Transverse colon (tissue), 4 donors: ENCODE data around the gene VWF. TPM values are rescaled to one million over a fixed set of nuclear protein-coding genes. Genes with fewer than 3 reads are reported as not detected.

ENCODE experiments used
- DNase-seq: peaks from one replicate; pipeline ENCODE4 v3.0.0-alpha.2; 2019
- H3K27ac ChIP-seq, 4 donors: fragments of 200-600 bp; sonication (generic); 2 replicates each; pipeline ENCODE4 v1.5.1; 2016 to 2018; ENCODE audit warnings: inconsistent platforms in 4 of 4
- H3K27me3 ChIP-seq: fragments of 200-600 bp; sonication (generic); 2 replicates; pipeline ENCODE4 v1.5.1; 2017; ENCODE audit warnings: inconsistent platforms
- H3K36me3 ChIP-seq, 4 donors: fragments of 200-600 bp; sonication (generic); 2 replicates each; pipeline ENCODE4 v1.5.1; 2017 to 2019; ENCODE audit warnings: inconsistent platforms in 4 of 4
- H3K4me1 ChIP-seq, 4 donors: fragments of 200-600 bp; sonication (generic); 2 replicates each; pipeline ENCODE4 v1.5.1; 2017 to 2020; ENCODE audit warnings: inconsistent platforms in 4 of 4
- H3K4me3 ChIP-seq, 4 donors: fragments of 200-600 bp; sonication (generic); 1 replicate in 1 of 4; 2 replicates in 3 of 4; pipeline versions ENCODE4 v1.5.1 to v1.6.1; 2017 to 2019; ENCODE audit warnings: inconsistent platforms in 4 of 4
- H3K9me3 ChIP-seq, 2 donors: fragments of 200-600 bp; sonication (generic); 2 replicates each; pipeline ENCODE4 v1.5.1; 2017 to 2019; ENCODE audit warnings: inconsistent platforms in 2 of 2
- EP300 ChIP-seq: sonication (generic); formaldehyde crosslinking; IDR thresholded peaks from one replicate; pipeline ENCODE4 v1.6.1; 2017; ENCODE audit warnings: antibody characterized with exemption, low read depth
- POLR2A ChIP-seq: fragments of 450-650 bp; IDR thresholded peaks from one replicate; pipeline ENCODE4 v1.6.1; 2016; ENCODE audit warnings: antibody characterized with exemption, mild to moderate bottlenecking, moderate library complexity
- POLR2AphosphoS5 ChIP-seq, 3 donors: sonication (generic); formaldehyde crosslinking; IDR thresholded peaks; one replicate each; pipeline ENCODE4 v1.6.1; 2016; ENCODE audit warnings: antibody characterized with exemption in 3 of 3
- WGBS, 2 donors: methylation state at CpG; one replicate each; pipeline ENCODE4 v1.1.5; 2018; ENCODE audit warnings: low coverage in 1 of 2; 5-methylcytosine and 5-hydroxymethylcytosine counted together
- in situ Hi-C, 4 donors: fragments of 200-750 bp; cut with MboI; loops; one replicate each; pipeline versions ENCODE4 v1.15.0 to v1.15.1; 2017; ENCODE audit warnings: low sequenced_read_pairs in 3 of 4, low pct_ligation_motif_present in 1 of 4, low pct_unique_long_range_greater_than_20kb in 1 of 4
- intact Hi-C: fragments of 100-400 bp; cut with DNase I; formaldehyde crosslinking; loops from one replicate; pipeline ENCODE4 v1.15.1; 2023; ENCODE audit warnings: low total_unique reads
- total RNA-seq, 4 donors: library from RNA; depleted of rRNA; stranded (reverse); fragments of >200 nt; gene quantifications; one replicate each; pipeline ENCODE4 v1.1.0, GENCODE V29; 2016
- TF ChIP-seq, protein P1 (sequence below), 5 experiments: fragments of 200-600 bp in 3 of 5; fragments of 450-650 bp in 2 of 5; sonication (generic) in 3 of 5; IDR thresholded peaks; 1 replicate in 2 of 5; 2 replicates in 3 of 5; pipeline ENCODE4 v1.5.1; 2016 to 2017; ENCODE audit warnings: antibody characterized with exemption in 5 of 5, inconsistent platforms in 3 of 5, mild to moderate bottlenecking in 2 of 5, moderate library complexity in 1 of 5

The VWF gene
- total RNA-seq, 4 donors from 2014 or later, result 31.3 to 71.2 (median 51.5) TPM

DNA sequence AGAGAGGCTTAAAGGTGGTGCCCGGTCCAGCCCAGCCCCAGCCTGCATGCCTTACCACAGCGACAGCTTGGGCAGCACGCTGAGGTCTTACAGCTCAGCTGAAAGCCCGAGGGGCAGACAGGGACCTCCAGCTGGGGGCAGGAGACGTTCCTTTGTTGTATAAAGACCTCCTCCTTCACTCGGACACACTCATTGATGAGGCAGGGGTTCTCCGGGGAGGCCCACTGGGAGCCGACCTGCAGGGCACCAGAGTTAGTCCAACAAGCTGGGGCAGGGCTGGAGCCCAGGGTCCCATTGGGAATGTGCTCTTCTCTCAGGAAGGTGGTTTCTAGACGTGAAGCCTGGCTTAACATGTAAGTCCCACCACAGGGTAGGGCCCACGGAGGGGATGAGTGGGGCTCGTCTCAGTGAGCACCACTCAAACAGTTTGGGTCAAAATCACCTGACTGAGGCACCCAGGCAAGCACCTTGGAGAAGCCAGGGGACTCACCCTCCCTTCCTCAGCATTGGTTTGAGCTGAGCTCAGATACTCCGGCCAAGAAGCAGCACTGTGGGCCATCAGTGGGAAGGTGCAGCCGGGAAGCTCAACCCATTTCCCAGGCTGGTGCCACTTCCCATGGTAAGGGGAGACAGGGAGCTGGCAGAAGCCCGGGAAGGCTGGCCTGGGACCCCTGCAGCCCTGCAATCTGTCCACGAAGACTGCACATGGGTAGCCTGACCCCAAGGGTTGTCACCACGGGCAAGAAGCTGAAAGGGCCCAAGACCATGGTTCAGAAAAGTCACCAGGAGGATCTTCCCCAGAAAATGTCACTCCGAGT is 155.1 kb downstream of the VWF start:
- H3K9me3 ChIP-seq, result no peaks in the 10 kb centered on the region
- H3K4me3 ChIP-seq, result no peak overlapping the region
- no peak for DNase-seq
- TF ChIP-seq POLR2AphosphoS5 (IDR thresholded peaks at IDR 0.05) (no peak), POLR2A (no peak), EP300 (no peak)
- TF ChIP-seq, protein P1, sequence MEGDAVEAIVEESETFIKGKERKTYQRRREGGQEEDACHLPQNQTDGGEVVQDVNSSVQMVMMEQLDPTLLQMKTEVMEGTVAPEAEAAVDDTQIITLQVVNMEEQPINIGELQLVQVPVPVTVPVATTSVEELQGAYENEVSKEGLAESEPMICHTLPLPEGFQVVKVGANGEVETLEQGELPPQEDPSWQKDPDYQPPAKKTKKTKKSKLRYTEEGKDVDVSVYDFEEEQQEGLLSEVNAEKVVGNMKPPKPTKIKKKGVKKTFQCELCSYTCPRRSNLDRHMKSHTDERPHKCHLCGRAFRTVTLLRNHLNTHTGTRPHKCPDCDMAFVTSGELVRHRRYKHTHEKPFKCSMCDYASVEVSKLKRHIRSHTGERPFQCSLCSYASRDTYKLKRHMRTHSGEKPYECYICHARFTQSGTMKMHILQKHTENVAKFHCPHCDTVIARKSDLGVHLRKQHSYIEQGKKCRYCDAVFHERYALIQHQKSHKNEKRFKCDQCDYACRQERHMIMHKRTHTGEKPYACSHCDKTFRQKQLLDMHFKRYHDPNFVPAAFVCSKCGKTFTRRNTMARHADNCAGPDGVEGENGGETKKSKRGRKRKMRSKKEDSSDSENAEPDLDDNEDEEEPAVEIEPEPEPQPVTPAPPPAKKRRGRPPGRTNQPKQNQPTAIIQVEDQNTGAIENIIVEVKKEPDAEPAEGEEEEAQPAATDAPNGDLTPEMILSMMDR (IDR thresholded peaks at IDR 0.05), result no peak
- in situ Hi-C loops (no loop called here), intact Hi-C loops (no loop called here)
- no peaks in the 10 kb centered on the region for H3K27me3 ChIP-seq
- WGBS, 2 donors, result 77% methylated on average over 16 of the region's 17 CpGs; no CpG with 5 or more reads in 1 of the 2 donors
- no peaks in the 10 kb centered on the region for H3K36me3 ChIP-seq
- H3K27ac ChIP-seq, result no peak overlapping the region
- H3K4me1 ChIP-seq, result no peaks in the 10 kb centered on the region

DNA sequence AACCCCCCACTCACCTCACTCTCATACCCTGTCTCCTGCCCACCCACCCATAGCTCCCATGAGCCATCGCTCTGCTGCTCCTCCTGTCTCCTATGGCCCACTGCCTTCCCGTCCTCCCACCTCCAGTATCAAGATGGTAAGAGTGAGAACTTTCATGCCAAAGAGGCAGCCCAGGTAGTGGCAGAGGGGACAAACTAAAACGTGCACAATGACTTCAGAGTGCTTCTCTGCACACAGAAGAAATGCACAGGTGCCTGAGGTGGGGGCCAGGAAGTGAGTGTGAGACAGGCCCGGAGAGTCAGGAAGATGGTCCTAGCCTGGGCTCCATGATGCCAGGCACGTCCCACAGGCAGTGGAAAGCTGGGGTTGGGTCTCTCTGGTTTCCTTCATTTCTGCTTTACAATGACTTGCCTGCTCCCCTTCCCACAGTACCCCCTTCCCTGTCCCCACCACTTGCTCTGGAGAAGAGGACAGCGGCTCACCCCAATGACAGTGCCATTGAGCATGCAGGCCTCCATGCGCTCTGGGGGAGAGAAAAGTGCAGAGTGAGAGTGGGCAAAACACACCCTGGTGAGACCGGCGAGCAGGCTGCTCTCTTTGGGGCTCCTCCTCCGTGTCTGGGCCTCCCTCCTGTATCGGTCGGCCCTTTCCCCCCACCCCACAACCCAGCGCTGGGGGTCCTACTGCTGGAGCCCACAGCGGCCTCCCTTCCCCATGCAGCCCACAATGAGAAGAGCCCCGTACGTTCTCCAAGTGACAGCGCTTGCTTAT is 156.6 kb downstream of the VWF start:
- intact Hi-C loops, result no loop called here
- Histone ChIP-seq H3K4me1 (no peaks in the 10 kb centered on the region), H3K4me3 (no peak overlapping the region), H3K27me3 (no peaks in the 10 kb centered on the region), H3K9me3 (no peaks in the 10 kb centered on the region), H3K36me3 (no peaks in the 10 kb centered on the region), H3K27ac (no peak overlapping the region)
- WGBS, 2 donors, result 88 to 93% methylated on average over 8 to 17 of the region's 17 CpGs
- no peak for DNase-seq
- in situ Hi-C loops, result no loop called here
- no peak for TF ChIP-seq POLR2AphosphoS5 (IDR thresholded peaks at IDR 0.05)
- TF ChIP-seq POLR2A, result no peak
- no peak for TF ChIP-seq EP300
- TF ChIP-seq, protein P1 (IDR thresholded peaks at IDR 0.05), result no peak

DNA sequence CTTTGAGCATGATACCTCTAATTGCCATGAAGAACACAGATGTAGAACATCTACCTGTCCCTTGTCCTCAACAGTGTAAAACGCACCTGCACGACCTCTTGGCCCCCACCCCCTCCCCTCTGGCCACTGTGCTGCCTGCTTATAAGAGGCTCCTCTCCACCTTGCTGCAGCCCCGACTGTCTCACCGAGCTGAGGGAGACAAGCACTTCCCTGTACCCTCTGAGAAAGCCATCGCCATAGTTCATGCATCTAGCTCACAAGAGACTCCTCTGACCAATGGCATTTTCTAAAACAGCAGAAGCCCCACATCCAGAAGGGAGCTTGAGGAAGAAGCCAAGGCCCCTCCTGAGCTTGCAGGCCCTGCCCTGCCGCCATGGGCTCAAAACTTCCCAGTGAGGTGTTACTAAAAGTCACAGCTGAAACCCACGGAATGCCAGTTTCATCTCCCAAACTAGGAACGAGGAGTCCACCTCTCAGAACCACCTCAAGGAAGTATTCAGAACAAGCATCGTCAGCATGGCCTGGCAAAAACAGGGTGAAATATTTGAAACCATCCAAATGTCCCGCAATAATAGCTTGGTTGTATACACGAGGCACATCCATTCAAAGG is 157.9 kb downstream of the VWF start:
- intact Hi-C loops (no loop called here), in situ Hi-C loops (no loop called here)
- DNase-seq, result no peak
- TF ChIP-seq, protein P1 (IDR thresholded peaks at IDR 0.05), result no peak
- TF ChIP-seq EP300, result no peak
- TF ChIP-seq POLR2AphosphoS5 (IDR thresholded peaks at IDR 0.05), result no peak
- TF ChIP-seq POLR2A, result no peak
- Histone ChIP-seq H3K27me3 (no peaks in the 10 kb centered on the region), H3K36me3 (no peaks in the 10 kb centered on the region), H3K4me3 (no peak overlapping the region), H3K27ac (no peak overlapping the region), H3K4me1 (no peaks in the 10 kb centered on the region), H3K9me3 (no peaks in the 10 kb centered on the region)
- 76 to 85% methylated on average over 4 to 10 of the region's 11 CpGs for WGBS, 2 donors

DNA sequence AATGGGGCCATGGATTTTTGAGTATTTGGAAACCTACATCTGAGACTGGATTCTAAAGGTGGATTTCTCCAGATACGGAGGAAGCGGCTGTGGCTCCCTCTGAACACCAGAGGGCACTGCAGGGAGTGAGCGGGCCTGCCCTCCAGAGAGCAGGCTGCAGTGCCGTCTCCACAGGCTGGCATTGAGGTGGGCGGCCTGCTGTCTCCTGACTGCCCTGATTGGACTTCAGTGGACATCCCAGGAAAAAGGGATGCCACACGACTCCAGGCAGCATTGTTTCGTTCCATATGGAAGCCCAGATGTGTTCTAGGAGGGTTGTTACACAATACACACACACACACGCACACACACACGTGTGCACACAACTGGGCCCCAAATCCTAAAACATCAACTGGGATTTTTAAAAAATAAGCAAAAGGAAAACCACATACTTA is 158.5 kb downstream of the VWF start:
- DNase-seq, result peak; percentile 40
- intact Hi-C loops, result no loop called here
- 31 to 92% methylated on average over 2 to 9 of the region's 9 CpGs for WGBS, 2 donors

More for the DNA sequence above, 158.5 kb downstream of the VWF start:
- H3K4me3 ChIP-seq, result no peak overlapping the region
- no peaks in the 10 kb centered on the region for H3K36me3 ChIP-seq
- H3K27ac ChIP-seq, result no peak overlapping the region
- TF ChIP-seq EP300 (no peak), POLR2AphosphoS5 (IDR thresholded peaks at IDR 0.05) (no peak), POLR2A (no peak)
- TF ChIP-seq, protein P1 (IDR thresholded peaks at IDR 0.05), result peak; percentile 57 to 81 (median 75)
- H3K27me3 ChIP-seq, result no peaks in the 10 kb centered on the region
- no peaks in the 10 kb centered on the region for H3K9me3 ChIP-seq
- H3K4me1 ChIP-seq, result no peaks in the 10 kb centered on the region
- in situ Hi-C loops, result no loop called here
